Lower leg skin (tissue), 4 donors: Measurements from ENCODE around the gene GTF3C4. TPM values are rescaled to one million over a fixed set of nuclear protein-coding genes. Genes with fewer than 3 reads are reported as not detected.
"Not testable (repeated sequence)": the region's sequence is repeated elsewhere in the genome, so short reads cannot be mapped to it uniquely, and the experiment has no call there.

Experiments used
- DNase-seq, 2 donors: peaks; one replicate each; pipeline ENCODE4 v3.0.0-alpha.2; 2019; ENCODE audit warnings: low spot score in 2 of 2
- H3K4me3 ChIP-seq: fragments of 200-600 bp; sonication (generic); 2 replicates; pipeline ENCODE4 v1.5.1; 2017; ENCODE audit warnings: mild to moderate bottlenecking, low read depth; ENCODE audit not compliant: poor library complexity, severe bottlenecking
- CTCF ChIP-seq, 3 donors: fragments of 450-650 bp; IDR thresholded peaks; one replicate each; pipeline ENCODE4 v1.5.1; 2016; ENCODE audit warnings: antibody characterized with exemption in 3 of 3, mild to moderate bottlenecking in 3 of 3, moderate library complexity in 2 of 3
- POLR2A ChIP-seq, 2 donors: fragments of 450-650 bp; IDR thresholded peaks; one replicate each; pipeline ENCODE4 v1.6.1; 2016 to 2017; ENCODE audit warnings: antibody characterized with exemption in 2 of 2, mild to moderate bottlenecking in 1 of 2, moderate library complexity in 1 of 2
- WGBS, 2 donors: methylation state at CpG; one replicate each; pipeline ENCODE4 v1.1.5; 2018; 5-methylcytosine and 5-hydroxymethylcytosine counted together
- intact Hi-C: fragments of 100-400 bp; cut with DNase I; formaldehyde crosslinking; loops from one replicate; pipeline ENCODE4 v1.15.0; 2023; ENCODE audit warnings: low total_unique reads
- total RNA-seq, 4 donors: library from RNA; depleted of rRNA; stranded (reverse); fragments of >200 nt; gene quantifications; one replicate each; pipeline ENCODE4 v1.1.0, GENCODE V29; 2016

The GTF3C4 gene
- total RNA-seq, 4 donors from 2014 or later = 18.7 to 23.4 (median 20.5) TPM

- TF ChIP-seq POLR2A (IDR thresholded peaks at IDR 0.05) (no peak), CTCF (IDR thresholded peaks at IDR 0.05) (no peak)
- 66 to 69% methylated on average over 2 of the region's 2 CpGs for WGBS, 2 donors
- intact Hi-C loops = no loop called here
- no peak for DNase-seq
- no peak overlapping the region for H3K4me3 ChIP-seq
Observed at GRCh38 chr9:132703336-132703735, 33.1 kb downstream of the GTF3C4 start.

- intact Hi-C loops = no loop called here
- TF ChIP-seq POLR2A (IDR thresholded peaks at IDR 0.05) = no peak
- TF ChIP-seq CTCF (IDR thresholded peaks at IDR 0.05) = no peak
- 77 to 88% methylated on average over 8 of the region's 8 CpGs for WGBS, 2 donors
- no peak overlapping the region for H3K4me3 ChIP-seq
- DNase-seq = peak in 1 of 2 donors; percentile 63
Observed at GRCh38 chr9:132708239-132708638, 38.0 kb downstream of the GTF3C4 start.

GRCh38 chr9:132708769-132709430, 38.6 kb downstream of the GTF3C4 start:
- no peak overlapping the region for H3K4me3 ChIP-seq
- 90 to 92% methylated on average over 22 to 23 of the region's 23 CpGs for WGBS, 2 donors
- intact Hi-C loops = no loop called here
- TF ChIP-seq CTCF (IDR thresholded peaks at IDR 0.05) (no peak), POLR2A (IDR thresholded peaks at IDR 0.05) (no peak)
- peak in 1 of 2 donors; percentile 70 for DNase-seq

GRCh38 chr9:132710333-132710732, 40.1 kb downstream of the GTF3C4 start:
- DNase-seq = peak in 1 of 2 donors; percentile 50
- TF ChIP-seq CTCF (IDR thresholded peaks at IDR 0.05) = no peak
- TF ChIP-seq POLR2A (IDR thresholded peaks at IDR 0.05) = no peak
- intact Hi-C loops = no loop called here
- no peak overlapping the region for H3K4me3 ChIP-seq
- WGBS, 2 donors = 70 to 80% methylated on average over 6 of the region's 6 CpGs

- DNase-seq, intact Hi-C loops, H3K4me3 ChIP-seq: not testable (repeated sequence)
- 90 to 98% methylated on average over 5 of the region's 5 CpGs for WGBS, 2 donors
Observed at GRCh38 chr9:132711152-132711551, 40.9 kb downstream of the GTF3C4 start.

GRCh38 chr9:132711846-132712245, 41.6 kb downstream of the GTF3C4 start:
- TF ChIP-seq CTCF (IDR thresholded peaks at IDR 0.05) = no peak
- TF ChIP-seq POLR2A (IDR thresholded peaks at IDR 0.05) = no peak
- DNase-seq = no peak
- intact Hi-C loops = no loop called here
- no peak overlapping the region for H3K4me3 ChIP-seq
- 67 to 87% methylated on average over 3 of the region's 3 CpGs for WGBS, 2 donors
